Measurements from ENCODE around the gene COQ7.

DNA sequence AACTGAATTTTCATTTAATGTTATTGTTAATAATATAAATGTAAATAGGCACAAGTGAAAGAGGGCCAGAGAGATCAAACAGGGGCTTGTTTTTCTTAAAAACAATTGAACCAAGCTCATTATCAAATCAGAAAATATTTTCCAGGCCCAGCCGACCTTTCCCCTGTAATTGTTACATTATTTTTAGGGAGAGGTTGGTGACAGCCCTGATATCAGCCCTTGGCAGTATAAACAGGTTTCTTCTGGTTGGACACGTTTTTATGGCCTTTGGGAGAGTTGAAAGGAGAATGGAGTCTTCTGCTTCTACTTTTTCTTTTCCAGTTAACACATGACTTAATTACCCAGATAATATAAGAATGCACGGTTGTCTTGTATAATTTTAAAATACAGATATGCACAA, 40.0 kb upstream of the COQ7 start:
- no peak for TF ChIP-seq SUZ12 (IDR thresholded peaks at IDR 0.05; ENCODE audit: extremely low read depth, insufficient read depth, insufficient read length)
- TF ChIP-seq YY1 (IDR thresholded peaks at IDR 0.05; ENCODE audit: insufficient read depth, insufficient read length) = no peak
- no peak for TF ChIP-seq ZNF274 (IDR thresholded peaks at IDR 0.05; ENCODE audit: low read depth, low read length)
